Neural progenitor cell (in vitro differentiated cells): ENCODE data around the gene XIAP. TPM values are rescaled to one million over a fixed set of nuclear protein-coding genes. Genes with fewer than 3 reads are reported as not detected.
"Not testable (repeated sequence)": the region's sequence is repeated elsewhere in the genome, so short reads cannot be mapped to it uniquely, and the experiment has no call there.

Source experiments
- DNase-seq: peaks from one replicate; pipeline ENCODE4 v3.0.0-alpha.2; 2016; ENCODE audit warnings: low spot score
- H2AFZ ChIP-seq: fragments of 200-600 bp; sonication (generic); replicated peaks from 2 replicates; pipeline ENCODE4 v1.6.1; 2016; ENCODE audit warnings: antibody characterized with exemption
- H3F3A ChIP-seq: fragments of 200-600 bp; sonication (generic); 2 replicates; pipeline ENCODE4 v1.6.1; 2016; ENCODE audit warnings: antibody characterized with exemption, low read depth
- H3K27ac ChIP-seq: fragments of 200-600 bp; sonication (generic); 2 replicates; pipeline ENCODE4 v1.5.1; 2016; ENCODE audit warnings: mild to moderate bottlenecking
- H3K27me3 ChIP-seq: fragments of 200-600 bp; sonication (generic); 2 replicates; pipeline ENCODE4 v1.6.1; 2016; ENCODE audit warnings: mild to moderate bottlenecking, moderate library complexity
- H3K36me3 ChIP-seq: fragments of 200-600 bp; sonication (generic); 2 replicates; pipeline ENCODE4 v1.5.1; 2016
- H3K4me1 ChIP-seq: fragments of 200-600 bp; sonication (generic); 2 replicates; pipeline ENCODE4 v1.6.1; 2016; ENCODE audit warnings: mixed run types
- H3K4me2 ChIP-seq: fragments of 200-600 bp; sonication (generic); 2 replicates; pipeline ENCODE4 v1.6.1; 2016
- H3K4me3 ChIP-seq: fragments of 200-600 bp; sonication (generic); 2 replicates; pipeline ENCODE4 v1.5.1; 2016
- H3K79me2 ChIP-seq: fragments of 200-600 bp; sonication (generic); 2 replicates; pipeline ENCODE4 v1.6.1; 2016; ENCODE audit warnings: low read depth
- H3K9ac ChIP-seq: fragments of 200-600 bp; sonication (generic); 2 replicates; pipeline ENCODE4 v1.6.1; 2016
- H3K9me3 ChIP-seq: fragments of 200-600 bp; sonication (generic); 2 replicates; pipeline ENCODE4 v1.5.1; 2016; ENCODE audit warnings: low read depth
- H4K20me1 ChIP-seq: fragments of 200-600 bp; sonication (generic); 2 replicates; pipeline ENCODE4 v1.6.1; 2016; ENCODE audit warnings: low read depth
- H3K27ac Mint-ChIP-seq: 3 replicates; pipeline ENCODE4 v1.8.0; 2021; ENCODE audit warnings: mixed read lengths
- H3K27me3 Mint-ChIP-seq: 2 replicates; pipeline ENCODE4 v1.8.0; 2022; ENCODE audit warnings: low read depth, mild to moderate bottlenecking, inconsistent platforms, moderate library complexity, mixed read lengths; ENCODE audit not compliant: insufficient read depth
- H3K36me3 Mint-ChIP-seq: 3 replicates; pipeline ENCODE4 v1.8.0; 2021; ENCODE audit warnings: mixed read lengths
- H3K4me1 Mint-ChIP-seq: 3 replicates; pipeline ENCODE4 v1.8.0; 2021; ENCODE audit warnings: mixed read lengths
- H3K4me3 Mint-ChIP-seq: 3 replicates; pipeline ENCODE4 v1.8.0; 2021; ENCODE audit warnings: mild to moderate bottlenecking, moderate library complexity, mixed read lengths
- H3K9me3 Mint-ChIP-seq: 3 replicates; pipeline ENCODE4 v1.8.0; 2020; ENCODE audit warnings: mixed read lengths
- EZH2 ChIP-seq: fragments of 200-600 bp; sonication (generic); IDR thresholded peaks from 2 replicates; pipeline ENCODE4 v1.6.1; 2017; ENCODE audit warnings: antibody characterized with exemption, mild to moderate bottlenecking, moderate library complexity
- EZH2phosphoT487 ChIP-seq: fragments of 200-600 bp; sonication (generic); IDR thresholded peaks from 2 replicates; pipeline ENCODE4 v1.6.1; 2017; ENCODE audit warnings: antibody characterized with exemption
- total RNA-seq: library from RNA; depleted of rRNA; stranded (reverse); fragments of >200 nt; gene quantifications from 2 replicates; pipeline ENCODE4 v1.2.3, GENCODE V29; 2015; ENCODE audit warnings: low replicate concordance
- TF ChIP-seq, protein P1 (sequence below): fragments of 200-600 bp; sonication (generic); IDR thresholded peaks from 2 replicates; pipeline ENCODE4 v1.5.1; 2017; ENCODE audit warnings: antibody characterized with exemption, mild to moderate bottlenecking

The XIAP gene
- total RNA-seq, 1 donor from 2014 or later: 44.6 TPM

DNA sequence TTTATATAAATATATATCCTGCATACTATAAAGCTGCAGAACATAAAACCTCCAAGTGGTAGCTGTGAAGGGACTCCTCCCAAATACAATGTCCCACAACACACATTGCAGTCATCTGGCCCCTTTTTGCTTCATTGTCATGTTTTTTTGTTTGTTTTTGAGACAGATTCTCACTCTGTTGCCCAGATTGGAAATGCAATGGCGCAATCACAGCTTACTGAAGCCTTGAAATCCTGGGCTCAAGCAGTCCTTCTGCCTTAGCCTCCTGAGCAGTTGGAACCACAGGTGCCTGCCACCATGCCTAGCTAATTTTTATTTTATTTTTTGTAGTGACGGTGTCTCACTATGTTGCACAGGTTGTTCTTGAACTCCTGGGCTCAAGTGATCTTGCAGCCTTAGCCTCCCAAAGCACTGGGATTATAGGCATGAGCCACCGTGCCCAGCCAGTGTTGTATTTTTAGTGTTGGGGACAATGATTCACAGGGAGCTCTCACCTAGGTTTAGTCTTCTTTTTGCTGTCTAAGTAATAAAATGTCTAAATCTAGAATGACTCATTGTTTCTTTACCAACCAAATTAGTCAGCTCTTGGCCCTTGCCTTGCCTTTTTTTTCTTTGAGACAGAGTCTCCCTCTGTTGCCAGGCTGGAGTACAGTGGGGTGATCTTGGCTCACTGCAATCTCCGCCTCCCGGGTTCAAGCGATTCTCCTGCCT, 24.0 kb upstream of the XIAP start:
- H3K9me3 ChIP-seq: no peaks in the 10 kb centered on the region
- H3K4me1 ChIP-seq: peaks cover 8% of the 10 kb centered on the region
- no peaks in the 10 kb centered on the region for H3K36me3 ChIP-seq
- no peak overlapping the region for H3K4me3 Mint-ChIP-seq
- no peak overlapping the region for H2AFZ ChIP-seq
- no peak overlapping the region for H3K27ac ChIP-seq
- TF ChIP-seq, protein P1, sequence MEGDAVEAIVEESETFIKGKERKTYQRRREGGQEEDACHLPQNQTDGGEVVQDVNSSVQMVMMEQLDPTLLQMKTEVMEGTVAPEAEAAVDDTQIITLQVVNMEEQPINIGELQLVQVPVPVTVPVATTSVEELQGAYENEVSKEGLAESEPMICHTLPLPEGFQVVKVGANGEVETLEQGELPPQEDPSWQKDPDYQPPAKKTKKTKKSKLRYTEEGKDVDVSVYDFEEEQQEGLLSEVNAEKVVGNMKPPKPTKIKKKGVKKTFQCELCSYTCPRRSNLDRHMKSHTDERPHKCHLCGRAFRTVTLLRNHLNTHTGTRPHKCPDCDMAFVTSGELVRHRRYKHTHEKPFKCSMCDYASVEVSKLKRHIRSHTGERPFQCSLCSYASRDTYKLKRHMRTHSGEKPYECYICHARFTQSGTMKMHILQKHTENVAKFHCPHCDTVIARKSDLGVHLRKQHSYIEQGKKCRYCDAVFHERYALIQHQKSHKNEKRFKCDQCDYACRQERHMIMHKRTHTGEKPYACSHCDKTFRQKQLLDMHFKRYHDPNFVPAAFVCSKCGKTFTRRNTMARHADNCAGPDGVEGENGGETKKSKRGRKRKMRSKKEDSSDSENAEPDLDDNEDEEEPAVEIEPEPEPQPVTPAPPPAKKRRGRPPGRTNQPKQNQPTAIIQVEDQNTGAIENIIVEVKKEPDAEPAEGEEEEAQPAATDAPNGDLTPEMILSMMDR: no peak
- TF ChIP-seq EZH2phosphoT487 (no peak), EZH2 (no peak)
- no peak overlapping the region for H3K4me3 ChIP-seq
- no peaks in the 10 kb centered on the region for H3K79me2 ChIP-seq
- no peak overlapping the region for H3K4me2 ChIP-seq
- peaks cover 2% of the 10 kb centered on the region for H3K27me3 Mint-ChIP-seq
- peaks cover 9% of the 10 kb centered on the region for H3F3A ChIP-seq
- no peaks in the 10 kb centered on the region for H3K9me3 Mint-ChIP-seq
- no peaks in the 10 kb centered on the region for H3K27me3 ChIP-seq
- no peak overlapping the region for H3K9ac ChIP-seq
- peaks cover 19% of the 10 kb centered on the region for H3K4me1 Mint-ChIP-seq
- H3K27ac Mint-ChIP-seq: no peak overlapping the region
- H3K36me3 Mint-ChIP-seq: no peaks in the 10 kb centered on the region
- no peak for DNase-seq
- H4K20me1 ChIP-seq: no peaks in the 10 kb centered on the region

DNA sequence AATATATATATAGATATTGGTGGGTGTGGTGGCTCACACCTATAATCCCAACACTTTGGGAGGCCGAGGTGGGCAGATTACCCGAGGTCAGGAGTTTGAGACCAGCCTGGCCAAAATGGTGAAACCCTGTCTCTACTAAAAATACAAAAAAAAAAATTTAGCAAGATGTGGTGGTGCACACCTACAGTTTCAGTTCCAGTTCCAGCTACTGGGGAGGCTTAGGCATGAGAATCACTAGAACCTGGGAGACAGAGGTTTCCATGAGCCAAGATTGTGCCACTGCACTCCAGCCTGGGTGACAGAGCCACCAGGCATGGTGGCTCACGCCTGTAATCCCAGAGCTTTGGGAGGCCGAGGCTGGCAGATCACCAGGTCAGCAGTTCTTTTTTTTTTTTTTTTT, 14.7 kb upstream of the XIAP start:
- H3F3A ChIP-seq, H3K27ac Mint-ChIP-seq, H3K4me3 ChIP-seq, H3K27me3 Mint-ChIP-seq, H3K9me3 ChIP-seq, H3K4me2 ChIP-seq, H3K9me3 Mint-ChIP-seq, H2AFZ ChIP-seq, H3K27me3 ChIP-seq, H3K27ac ChIP-seq, H3K4me1 Mint-ChIP-seq, H4K20me1 ChIP-seq, H3K4me1 ChIP-seq, H3K36me3 ChIP-seq, H3K36me3 Mint-ChIP-seq, DNase-seq, H3K9ac ChIP-seq, H3K4me3 Mint-ChIP-seq, H3K79me2 ChIP-seq: not testable (repeated sequence)

DNA sequence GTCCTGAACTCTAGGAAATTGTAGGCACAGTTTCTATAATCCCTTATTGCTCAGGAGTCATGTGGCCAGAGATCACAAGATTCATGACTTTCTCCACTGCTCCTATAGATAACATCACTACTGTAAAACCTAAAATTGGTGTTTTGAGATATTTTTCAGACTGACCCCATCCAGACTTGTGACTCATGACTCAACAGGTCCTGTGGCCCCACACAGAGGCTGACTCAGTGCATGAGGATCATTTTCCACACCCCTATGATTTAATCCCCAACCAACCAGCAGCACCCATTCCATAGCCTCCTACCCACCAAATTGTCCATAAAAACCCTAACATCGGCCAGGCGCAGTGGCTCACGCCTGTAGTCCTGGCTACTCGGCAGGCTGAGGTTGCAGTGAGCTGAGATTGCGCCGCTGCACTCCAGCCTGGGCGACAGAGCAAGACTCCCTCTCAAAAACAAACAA, 13.2 kb upstream of the XIAP start:
- Histone ChIP-seq H3K27ac (no peak overlapping the region), H3K27me3 (no peaks in the 10 kb centered on the region), H4K20me1 (no peaks in the 10 kb centered on the region), H2AFZ (no peak overlapping the region), H3K9ac (no peak overlapping the region), H3K79me2 (no peaks in the 10 kb centered on the region), H3K4me2 (no peak overlapping the region), H3K4me1 (no peaks in the 10 kb centered on the region), H3F3A (no peaks in the 10 kb centered on the region), H3K36me3 (no peaks in the 10 kb centered on the region), H3K9me3 (no peaks in the 10 kb centered on the region), H3K4me3 (no peak overlapping the region)
- DNase-seq: no peak
- Mint-ChIP-seq H3K36me3 (no peaks in the 10 kb centered on the region), H3K27ac (no peak overlapping the region), H3K4me1 (peaks cover 7% of the 10 kb centered on the region), H3K27me3 (peaks cover 4% of the 10 kb centered on the region), H3K4me3 (no peak overlapping the region), H3K9me3 (peaks cover 2% of the 10 kb centered on the region)
- TF ChIP-seq, protein P1: no peak
- TF ChIP-seq EZH2phosphoT487 (no peak), EZH2 (no peak)

DNA sequence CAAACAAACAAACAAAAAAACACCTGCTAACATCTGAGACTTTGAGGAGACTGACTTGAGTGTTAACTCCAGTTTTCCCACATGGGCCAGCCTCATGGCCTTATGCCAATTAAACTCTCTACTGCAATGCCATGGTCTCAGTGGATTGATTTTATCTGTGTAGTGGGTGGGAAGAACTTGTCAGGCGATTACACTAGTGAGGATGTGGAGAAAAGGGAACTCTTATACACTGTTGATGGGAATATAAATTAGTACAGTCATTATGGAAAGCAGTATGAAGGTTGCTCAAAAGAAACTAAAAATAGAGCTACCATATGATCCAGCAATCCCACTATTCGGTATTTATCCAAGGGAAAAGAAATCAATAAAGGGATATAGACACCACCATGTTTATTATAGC, 12.8 kb upstream of the XIAP start:
- Histone ChIP-seq H3F3A (no peaks in the 10 kb centered on the region), H3K4me2 (no peak overlapping the region), H3K4me3 (no peak overlapping the region), H3K79me2 (no peaks in the 10 kb centered on the region), H3K9ac (no peak overlapping the region), H2AFZ (no peak overlapping the region), H3K4me1 (no peaks in the 10 kb centered on the region), H3K9me3 (no peaks in the 10 kb centered on the region), H4K20me1 (no peaks in the 10 kb centered on the region), H3K36me3 (no peaks in the 10 kb centered on the region), H3K27me3 (no peaks in the 10 kb centered on the region), H3K27ac (no peak overlapping the region)
- Mint-ChIP-seq H3K27me3 (peaks cover 4% of the 10 kb centered on the region), H3K27ac (no peak overlapping the region), H3K9me3 (peaks cover 2% of the 10 kb centered on the region), H3K4me1 (peaks cover 7% of the 10 kb centered on the region), H3K36me3 (no peaks in the 10 kb centered on the region), H3K4me3 (no peak overlapping the region)
- no peak for DNase-seq
- no peak for TF ChIP-seq EZH2
- no peak for TF ChIP-seq EZH2phosphoT487
- TF ChIP-seq, protein P1: no peak
